ENCODE data around the gene RGS19. TPM values are rescaled to one million over a fixed set of nuclear protein-coding genes. Genes with fewer than 3 reads are reported as not detected.

The RGS19 gene
- total and polyA plus RNA-seq, 2 of the 8 experiments (the other 6 are each of a cell fraction or from before 2014, with no cell fraction given): 12.7 to 16.8 TPM

DNA sequence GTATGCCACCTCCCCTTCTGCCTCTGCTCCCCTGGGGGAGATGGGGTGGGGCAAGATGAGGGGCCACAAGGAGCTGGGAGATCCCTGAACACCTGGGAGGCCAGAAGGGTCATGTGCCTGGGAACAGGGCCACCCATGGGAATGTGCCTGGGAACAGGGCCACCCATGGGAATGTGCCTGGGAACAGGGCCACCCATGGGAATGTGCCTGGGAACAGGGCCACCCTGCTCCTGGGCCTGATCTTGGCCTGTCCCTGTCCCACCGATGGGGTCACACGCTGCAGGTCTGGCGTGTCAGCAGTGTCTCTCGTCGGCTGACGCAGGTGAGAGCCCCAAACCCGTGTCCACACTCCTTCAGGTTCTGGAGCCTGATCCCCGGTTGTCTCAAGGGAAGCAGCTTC, 4.4 kb downstream of the RGS19 start:
- Histone ChIP-seq H3K4ac (replicated peaks; ENCODE audit: insufficient read length, low read depth, low read length) (no peak overlapping the region), H4K8ac (ENCODE audit: extremely low read depth, insufficient read depth, low read length) (no peak overlapping the region), H3K9me3 (ENCODE audit: insufficient read depth in 2 of 2, low read depth in 1 of 2, low read length in 1 of 2) (no peaks in the 10 kb centered on the region), H2BK120ac (replicated peaks; ENCODE audit: low read depth, low read length) (no peak overlapping the region), H3K9ac (replicated peaks in 1 of 4; ENCODE audit: extremely low read depth in 1 of 4, low read depth in 3 of 4, low read length in 3 of 4) (no peak overlapping the region), H2BK20ac (ENCODE audit: low read length) (no peak overlapping the region), H3K56ac (replicated peaks; ENCODE audit: insufficient read length, low read depth, low read length) (no peak overlapping the region), H3K23me2 (ENCODE audit: low read depth, low read length) (peaks cover 6% of the 10 kb centered on the region; the same call in 1 of the 2 replicates), H3K27me3 (replicated peaks in 1 of 4; ENCODE audit: control insufficient read depth in 3 of 4, extremely low read depth in 1 of 4, insufficient read depth in 3 of 4, low read length in 3 of 4) (peaks cover 0 to under 1% (median under 1%) of the 10 kb centered on the region in 4 experiments; a peak in 2 of 7 replicates), H3K14ac (ENCODE audit: insufficient read length) (no peak overlapping the region), H3K79me1 (ENCODE audit: low read depth, low read length) (0 out of 2 replicates have a peak, but pooled peaks cover 3% of the 10 kb centered on the region), H2BK12ac (ENCODE audit: low read depth, low read length) (no peak overlapping the region), H2BK5ac (ENCODE audit: low read depth, low read length) (no peak overlapping the region), H4K20me1 (replicated peaks in 1 of 2; ENCODE audit: control insufficient read depth in 1 of 2, insufficient read depth in 2 of 2, low read length in 2 of 2) (peaks cover 0 to 8% of the 10 kb centered on the region in 2 experiments), H3K79me2 (ENCODE audit: control insufficient read depth in 1 of 2, insufficient read depth in 2 of 2, low read length in 2 of 2) (no peaks in the 10 kb centered on the region), H3K4me1 (replicated peaks in 1 of 4; ENCODE audit: control insufficient read depth in 3 of 4, insufficient read depth in 4 of 4, low read length in 3 of 4) (peaks cover 0 to 13% (median 7%) of the 10 kb centered on the region in 4 experiments; a peak in 4 of 7 replicates), H4K91ac (replicated peaks; ENCODE audit: insufficient read length, low read length) (no peak overlapping the region), H3K4me2 (ENCODE audit: insufficient read depth in 1 of 2, low read depth in 2 of 2, low read length in 2 of 2) (no peak overlapping the region), H2BK15ac (ENCODE audit: low read length) (no peak overlapping the region), H4K5ac (ENCODE audit: insufficient read length, low read depth, low read length) (no peak overlapping the region), H3K27ac (ENCODE audit: low read depth, low read length) (no peak overlapping the region), H3K23ac (ENCODE audit: insufficient read length) (no peak overlapping the region), H3K4me3 (ENCODE audit: extremely low read depth in 1 of 4, insufficient read depth in 2 of 4, low read depth in 3 of 4, low read length in 4 of 4) (no peak overlapping the region), H2AK5ac (ENCODE audit: low read depth, low read length) (no peak overlapping the region), H2AFZ (ENCODE audit: low read length) (no peak overlapping the region), H3K18ac (ENCODE audit: extremely low read depth, low read length) (no peak overlapping the region), H3K36me3 (ENCODE audit: control insufficient read depth in 2 of 4, insufficient read depth in 4 of 4, low read length in 3 of 4) (peaks cover 0 to 8% (median 3%) of the 10 kb centered on the region in 4 experiments; a peak in 3 of 8 replicates)
- DNase-seq (ENCODE audit: low read depth in 1 of 2, low spot score in 2 of 2) (no peak), FAIRE-seq (no peak)
- CTCF ChIA-PET (ENCODE audit: partially characterized antibody): interaction anchor here (0.6 to 12.9 kb wide), 2 partner anchors 19 to 880 kb away, joined by 3 to 139 read pairs; partner anchors contain the start of genes SOX18 and TCEA2
- WGBS, 2 experiments (ENCODE audit: extremely low coverage in 1 of 2, insufficient coverage in 1 of 2, insufficient read length in 1 of 2, insufficient replicate concordance in 2 of 2, low coverage in 1 of 2, low lambda C conversion rate in 2 of 2, missing lambda C conversion rate in 1 of 2): 94% methylated on average over 7 of the region's 8 CpGs; no CpG with 5 or more reads in 1 of the 2 experiments
- TF ChIP-seq SP1 (IDR thresholded peaks at IDR 0.05; ENCODE audit: low read depth, low read length) (no peak), POU5F1 (IDR thresholded peaks at IDR 0.05; ENCODE audit: low read depth, low read length) (no peak)
- TF ChIP-seq, protein P1, sequence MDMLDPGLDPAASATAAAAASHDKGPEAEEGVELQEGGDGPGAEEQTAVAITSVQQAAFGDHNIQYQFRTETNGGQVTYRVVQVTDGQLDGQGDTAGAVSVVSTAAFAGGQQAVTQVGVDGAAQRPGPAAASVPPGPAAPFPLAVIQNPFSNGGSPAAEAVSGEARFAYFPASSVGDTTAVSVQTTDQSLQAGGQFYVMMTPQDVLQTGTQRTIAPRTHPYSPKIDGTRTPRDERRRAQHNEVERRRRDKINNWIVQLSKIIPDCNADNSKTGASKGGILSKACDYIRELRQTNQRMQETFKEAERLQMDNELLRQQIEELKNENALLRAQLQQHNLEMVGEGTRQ (IDR thresholded peaks at IDR 0.05; ENCODE audit: low read length): no peak
- POLR2A ChIA-PET (ENCODE audit: partially characterized antibody): interaction anchor here (1.6 kb wide), 1 partner anchor 36 kb away, joined by 5 read pairs; no protein-coding TSS in a partner anchor
